Measurements from ENCODE around the gene SMG5. TPM values are rescaled to one million over a fixed set of nuclear protein-coding genes. Genes with fewer than 3 reads are reported as not detected.

SMG5 gene
- polyA plus RNA-seq, 1 donor (not counting 4 experiments of a cell fraction or from before 2014, with no cell fraction given), result 22.4 TPM

GRCh38 chr1:156279837-156280236 lies 2.8 kb downstream of the SMG5 start:
- Histone ChIP-seq H3K79me2 (ENCODE audit: control insufficient read depth, insufficient read depth, low read length) (peaks cover 55% of the 10 kb centered on the region), H3K4me3 (ENCODE audit: control insufficient read depth in 2 of 3, extremely low read depth in 1 of 3, insufficient read depth in 2 of 3, low read depth in 1 of 3, low read length in 3 of 3) (no peak overlapping the region), H4K20me1 (ENCODE audit: control insufficient read depth, extremely low read depth, insufficient read depth, low read length) (no peaks in the 10 kb centered on the region), H3K36me3 (ENCODE audit: control insufficient read depth in 2 of 2, extremely low read depth in 1 of 2, insufficient read depth in 2 of 2, low read length in 2 of 2) (peaks cover 20 to 29% of the 10 kb centered on the region in 2 experiments), H3K9ac (ENCODE audit: control insufficient read depth, extremely low read depth, insufficient read depth, low read length) (no peak overlapping the region), H3K27ac (ENCODE audit: control insufficient read depth, insufficient read depth, low read length) (no peak overlapping the region), H2AFZ (ENCODE audit: control insufficient read depth, low read length) (no peak overlapping the region), H3K4me2 (ENCODE audit: control insufficient read depth, extremely low read depth, insufficient read depth, low read depth, low read length) (no peak overlapping the region), H3K27me3 (ENCODE audit: control insufficient read depth, extremely low read depth, insufficient read depth, low read length) (no peaks in the 10 kb centered on the region), H3K9me3 (ENCODE audit: control insufficient read depth, low read depth, low read length) (no peaks in the 10 kb centered on the region), H3K9me1 (ENCODE audit: control insufficient read depth, extremely low read depth, insufficient read depth, low read length) (no peaks in the 10 kb centered on the region), H3K4me1 (ENCODE audit: control insufficient read depth, extremely low read depth, insufficient read depth, low read length) (peaks cover 27% of the 10 kb centered on the region)
- no peak for TF ChIP-seq EZH2 (IDR thresholded peaks at IDR 0.05; ENCODE audit: low read length)
- TF ChIP-seq, protein P1, sequence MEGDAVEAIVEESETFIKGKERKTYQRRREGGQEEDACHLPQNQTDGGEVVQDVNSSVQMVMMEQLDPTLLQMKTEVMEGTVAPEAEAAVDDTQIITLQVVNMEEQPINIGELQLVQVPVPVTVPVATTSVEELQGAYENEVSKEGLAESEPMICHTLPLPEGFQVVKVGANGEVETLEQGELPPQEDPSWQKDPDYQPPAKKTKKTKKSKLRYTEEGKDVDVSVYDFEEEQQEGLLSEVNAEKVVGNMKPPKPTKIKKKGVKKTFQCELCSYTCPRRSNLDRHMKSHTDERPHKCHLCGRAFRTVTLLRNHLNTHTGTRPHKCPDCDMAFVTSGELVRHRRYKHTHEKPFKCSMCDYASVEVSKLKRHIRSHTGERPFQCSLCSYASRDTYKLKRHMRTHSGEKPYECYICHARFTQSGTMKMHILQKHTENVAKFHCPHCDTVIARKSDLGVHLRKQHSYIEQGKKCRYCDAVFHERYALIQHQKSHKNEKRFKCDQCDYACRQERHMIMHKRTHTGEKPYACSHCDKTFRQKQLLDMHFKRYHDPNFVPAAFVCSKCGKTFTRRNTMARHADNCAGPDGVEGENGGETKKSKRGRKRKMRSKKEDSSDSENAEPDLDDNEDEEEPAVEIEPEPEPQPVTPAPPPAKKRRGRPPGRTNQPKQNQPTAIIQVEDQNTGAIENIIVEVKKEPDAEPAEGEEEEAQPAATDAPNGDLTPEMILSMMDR (optimal IDR thresholded peaks at IDR 0.05 in 1 of 3, IDR thresholded peaks at IDR 0.05 in 1 of 3, conservative IDR thresholded peaks at IDR 0.05 in 1 of 3; ENCODE audit: extremely low read depth in 1 of 3, insufficient read depth in 2 of 3, low read length in 3 of 3), result no peak
- FAIRE-seq (no peak), DNase-seq (ENCODE audit: low read depth, low spot score) (no peak)
- dilution Hi-C loops (cut with MboI; ENCODE audit: extremely low pct_ligation_motif_present, low sequenced_read_pairs), result no loop called here

DNA sequence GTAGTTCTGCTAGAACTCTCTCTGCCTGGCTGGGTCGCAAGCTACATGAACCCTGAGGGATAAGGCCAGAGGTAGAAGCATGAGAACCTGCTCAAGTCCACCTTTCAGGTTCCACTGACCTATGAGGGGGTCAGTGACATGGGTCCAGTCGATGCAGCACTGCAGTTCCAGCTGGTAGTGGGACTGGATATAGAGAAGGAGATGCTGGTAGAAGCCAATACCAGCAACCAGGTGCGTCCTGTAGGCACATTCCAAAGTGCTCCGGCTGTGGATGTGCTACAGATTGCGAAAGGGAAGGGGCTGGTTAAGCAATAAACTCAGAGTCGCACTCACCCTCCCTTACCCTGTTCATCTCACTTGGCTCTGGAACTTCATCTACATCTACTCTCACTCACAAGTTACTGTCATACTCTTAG lies 5.7 kb downstream of the SMG5 start:
- H3K27ac ChIP-seq (ENCODE audit: control insufficient read depth, insufficient read depth, low read length), result no peak overlapping the region
- no peaks in the 10 kb centered on the region for H4K20me1 ChIP-seq (ENCODE audit: control insufficient read depth, extremely low read depth, insufficient read depth, low read length)
- H3K9me3 ChIP-seq (ENCODE audit: control insufficient read depth, low read depth, low read length), result no peaks in the 10 kb centered on the region
- dilution Hi-C loops (cut with MboI; ENCODE audit: extremely low pct_ligation_motif_present, low sequenced_read_pairs), result no loop called here
- peaks cover 35 to 50% of the 10 kb centered on the region in 2 experiments for H3K36me3 ChIP-seq (ENCODE audit: control insufficient read depth in 2 of 2, extremely low read depth in 1 of 2, insufficient read depth in 2 of 2, low read length in 2 of 2)
- H3K79me2 ChIP-seq (ENCODE audit: control insufficient read depth, insufficient read depth, low read length), result peaks cover 43% of the 10 kb centered on the region
- FAIRE-seq (no peak), DNase-seq (ENCODE audit: low read depth, low spot score) (no peak)
- peaks cover 10% of the 10 kb centered on the region for H3K4me1 ChIP-seq (ENCODE audit: control insufficient read depth, extremely low read depth, insufficient read depth, low read length)
- no peaks in the 10 kb centered on the region for H3K27me3 ChIP-seq (ENCODE audit: control insufficient read depth, extremely low read depth, insufficient read depth, low read length)
- no peaks in the 10 kb centered on the region for H3K9me1 ChIP-seq (ENCODE audit: control insufficient read depth, extremely low read depth, insufficient read depth, low read length)
- H3K4me2 ChIP-seq (ENCODE audit: control insufficient read depth, extremely low read depth, insufficient read depth, low read depth, low read length), result no peak overlapping the region
- no peak overlapping the region for H3K9ac ChIP-seq (ENCODE audit: control insufficient read depth, extremely low read depth, insufficient read depth, low read length)
- H2AFZ ChIP-seq (ENCODE audit: control insufficient read depth, low read length), result no peak overlapping the region
- H3K4me3 ChIP-seq (ENCODE audit: control insufficient read depth in 2 of 3, extremely low read depth in 1 of 3, insufficient read depth in 2 of 3, low read depth in 1 of 3, low read length in 3 of 3), result no peak overlapping the region
- TF ChIP-seq, protein P1 (optimal IDR thresholded peaks at IDR 0.05 in 1 of 3, IDR thresholded peaks at IDR 0.05 in 1 of 3, conservative IDR thresholded peaks at IDR 0.05 in 1 of 3; ENCODE audit: extremely low read depth in 1 of 3, insufficient read depth in 2 of 3, low read length in 3 of 3), result no peak
- no peak for TF ChIP-seq EZH2 (IDR thresholded peaks at IDR 0.05; ENCODE audit: low read length)
